HG02623 (cell line): ENCODE results near the gene THOP1.
A peak's percentile ranks its signal among the peaks of the same experiment; 100 is the strongest.
"Not testable (repeated sequence)": the region's sequence is repeated elsewhere in the genome, so short reads cannot be mapped to it uniquely, and the experiment has no call there.

Source experiments
- ATAC-seq: cut with Tn5 transposase; IDR thresholded peaks from one replicate; pipeline ENCODE4 v1.9.1; 2021; ENCODE audit warnings: moderate library complexity; ENCODE audit not compliant: unreplicated experiment

Gene THOP1

DNA sequence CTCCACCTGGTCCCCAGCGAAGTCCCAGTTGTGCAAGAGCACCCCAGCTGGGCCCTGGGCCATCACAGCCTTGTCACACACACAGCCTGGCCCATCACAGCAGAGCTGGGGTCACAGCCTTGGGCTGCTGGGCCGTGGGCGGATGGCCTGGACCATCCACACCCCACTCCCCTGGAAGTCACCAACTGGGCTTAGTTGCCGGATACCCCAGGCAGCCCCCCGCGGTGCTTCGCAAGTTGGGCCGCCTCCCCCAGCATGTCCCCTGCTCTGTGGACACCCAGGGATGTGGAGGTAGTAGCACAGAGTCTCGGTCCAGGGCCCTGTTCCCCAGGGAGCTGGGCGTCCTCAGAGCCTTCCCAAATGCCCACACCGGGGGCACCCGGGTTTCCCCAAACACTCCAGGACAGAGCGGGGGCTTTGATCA lies 29.9 kb downstream of the THOP1 start:
- no peak for ATAC-seq

DNA sequence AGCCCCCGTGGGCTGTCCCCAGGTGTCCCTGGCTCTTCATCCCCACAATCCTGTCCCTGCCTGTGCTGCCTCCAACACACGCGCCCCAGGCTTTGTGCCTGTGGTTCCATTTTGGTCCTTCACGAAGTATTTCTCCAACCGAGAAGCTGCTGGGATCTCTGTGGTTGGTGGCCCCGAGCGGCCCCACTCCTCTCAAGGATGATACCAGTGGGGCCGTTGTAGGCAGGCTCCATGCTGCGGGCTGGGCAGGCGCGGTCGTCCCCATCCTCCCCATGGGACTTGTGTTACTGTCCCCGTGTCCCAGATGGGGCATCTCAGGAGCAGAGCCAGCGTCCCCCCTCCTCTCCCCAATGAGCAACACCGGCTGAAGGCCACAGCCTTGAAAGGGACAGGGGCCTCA lies 30.6 kb downstream of the THOP1 start:
- ATAC-seq: no peak

DNA sequence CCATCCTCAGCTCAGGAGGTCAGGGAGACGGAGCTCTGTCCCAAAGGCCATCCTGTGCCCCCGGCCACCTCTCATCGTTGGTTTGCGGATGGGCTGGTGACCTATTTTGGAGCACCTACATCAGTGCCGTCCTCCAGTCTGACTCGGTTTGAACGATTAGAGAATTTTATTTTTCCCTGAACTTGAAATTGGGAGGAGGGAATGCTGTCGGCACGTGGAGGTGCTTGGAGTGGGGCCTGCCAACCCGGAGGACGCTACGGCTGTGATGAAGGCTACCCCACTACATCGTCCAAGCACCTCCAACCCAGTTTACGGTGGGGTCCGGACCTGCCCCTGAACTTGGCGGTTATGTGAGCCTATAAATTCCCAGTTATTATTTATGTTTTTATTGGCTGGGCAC lies 31.3 kb downstream of the THOP1 start:
- ATAC-seq: no peak

DNA sequence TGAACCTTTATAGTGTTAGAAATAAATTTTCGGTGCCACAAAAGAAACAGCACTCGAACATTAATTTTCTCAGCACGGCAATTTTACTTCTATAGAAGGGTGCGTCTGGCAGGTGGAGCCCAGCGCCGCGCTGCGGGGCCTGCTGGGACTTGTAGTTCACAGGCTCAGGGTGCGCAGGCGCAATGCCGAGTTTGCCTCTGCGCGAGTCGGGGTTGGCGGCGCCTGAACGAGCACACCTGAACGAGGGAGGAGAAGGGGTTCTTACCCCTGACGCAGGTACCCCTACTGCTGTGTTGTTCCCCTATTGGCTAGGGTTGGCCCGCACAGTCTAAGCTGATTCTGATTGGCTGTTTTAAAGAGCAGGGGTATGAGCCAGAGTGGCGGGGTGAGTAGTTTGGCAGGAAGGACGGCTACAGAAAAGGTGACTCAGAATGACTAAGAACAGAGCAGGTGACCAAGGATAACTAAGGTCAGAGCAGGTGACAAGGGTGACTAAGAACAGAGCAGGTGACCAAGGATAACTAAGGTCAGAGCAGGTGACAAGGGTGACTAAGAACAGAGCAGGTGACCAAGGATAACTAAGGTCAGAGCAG lies 32.0 kb downstream of the THOP1 start:
- ATAC-seq: not testable (repeated sequence)

DNA sequence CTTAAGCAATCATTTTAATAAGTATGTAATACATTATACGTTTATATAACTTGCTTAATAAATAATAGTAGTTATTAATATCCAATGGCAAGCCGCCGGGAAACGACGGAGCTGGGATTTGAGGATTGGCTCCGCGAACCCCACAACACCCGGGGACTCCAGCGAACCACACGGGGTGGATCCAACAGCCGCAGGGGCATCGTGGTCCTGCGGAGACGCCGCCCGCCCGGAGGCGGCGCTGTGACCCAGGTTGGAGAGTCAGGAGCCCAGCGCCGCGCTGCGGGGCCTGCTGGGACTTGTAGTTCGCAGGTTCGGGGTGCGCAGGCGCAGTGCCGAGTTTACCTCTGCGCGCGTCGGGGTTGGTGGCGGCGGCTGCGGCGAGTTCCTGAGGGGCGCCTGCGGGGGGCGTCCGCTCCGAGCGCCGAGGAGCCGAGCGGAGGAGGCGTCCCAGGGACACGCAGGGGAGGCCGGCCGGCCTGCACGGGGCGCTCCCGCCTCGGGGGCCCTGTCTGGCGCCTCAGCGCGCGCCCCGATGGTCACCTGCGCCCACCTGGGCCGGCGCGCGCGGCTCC lies 34.3 kb downstream of the THOP1 start, which contains the start of gene ZNF554:
TSS of gene ZNF554 (plus strand) at position 329 of the 572 bp plus-strand sequence. CDS start at position 533, 204 bp downstream.
- ATAC-seq: peak; percentile 82

DNA sequence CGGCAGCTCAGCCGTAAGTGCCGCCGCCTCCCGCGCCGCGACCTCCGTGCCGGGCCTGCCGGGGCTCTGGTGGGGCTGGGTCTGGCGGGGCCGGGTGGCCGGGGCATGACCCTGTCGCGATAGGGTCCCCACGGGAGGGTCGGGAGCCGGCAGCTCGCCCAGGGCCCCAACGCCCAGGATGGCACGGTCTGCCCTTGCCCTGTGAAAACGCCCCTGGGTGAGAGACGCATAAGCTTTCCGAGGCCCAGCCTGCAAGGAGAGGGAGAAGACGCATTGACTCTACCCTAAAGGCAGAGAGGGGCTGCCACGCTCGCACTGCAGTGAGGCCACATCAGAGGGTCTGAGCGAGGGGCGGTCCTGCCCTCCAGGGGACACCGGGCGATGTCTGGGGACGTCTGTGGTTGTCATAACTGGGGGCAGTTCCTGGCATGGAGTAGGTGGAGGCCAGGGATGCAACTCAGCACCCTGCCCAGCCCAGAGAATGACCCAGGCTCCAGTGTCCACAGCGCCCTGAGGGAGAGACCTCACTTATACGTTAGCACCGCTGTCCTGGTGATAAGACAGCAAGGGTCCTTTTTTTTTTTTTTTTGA lies 34.9 kb downstream of the THOP1 start:
- no peak for ATAC-seq

DNA sequence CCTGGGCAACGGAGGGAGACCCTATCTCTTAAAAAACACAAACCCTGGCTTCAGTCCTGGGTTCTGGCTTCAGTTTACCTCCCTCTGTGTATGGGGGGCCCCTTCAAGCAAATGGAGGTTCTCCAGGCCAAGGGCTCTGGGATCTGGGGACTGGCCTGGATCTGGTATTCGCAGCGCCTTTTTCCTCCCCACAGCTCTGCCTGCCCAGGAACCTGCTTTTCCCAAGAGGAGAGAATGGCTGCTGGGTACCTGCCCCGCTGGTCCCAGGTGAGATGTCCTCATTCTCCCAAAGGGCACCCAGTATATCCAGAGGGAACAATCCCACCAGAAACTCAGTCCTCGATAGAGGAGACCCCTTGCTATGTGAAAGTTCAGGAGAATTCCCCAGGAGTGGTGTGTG lies 37.5 kb downstream of the THOP1 start:
- ATAC-seq: no peak

DNA sequence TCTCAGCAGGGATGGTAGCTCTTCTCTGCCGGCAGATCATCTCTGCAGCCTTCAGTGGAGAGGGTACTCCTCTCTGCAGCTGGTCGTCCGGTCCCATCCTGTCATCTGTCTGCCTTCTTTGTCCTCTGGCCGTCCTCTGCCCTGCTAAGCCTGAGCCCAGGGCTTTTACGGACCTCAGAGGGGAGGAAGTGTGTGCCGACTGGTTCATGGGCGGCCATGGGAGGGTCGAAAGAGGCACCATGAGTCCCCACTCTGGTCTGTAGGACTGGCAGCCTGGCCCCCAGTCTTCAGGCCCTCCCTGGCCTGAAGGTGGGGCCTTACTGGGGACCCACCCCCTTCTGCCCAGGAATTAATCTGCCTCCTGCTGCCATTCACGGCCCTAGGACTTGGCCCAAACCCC lies 38.3 kb downstream of the THOP1 start:
- ATAC-seq: no peak

DNA sequence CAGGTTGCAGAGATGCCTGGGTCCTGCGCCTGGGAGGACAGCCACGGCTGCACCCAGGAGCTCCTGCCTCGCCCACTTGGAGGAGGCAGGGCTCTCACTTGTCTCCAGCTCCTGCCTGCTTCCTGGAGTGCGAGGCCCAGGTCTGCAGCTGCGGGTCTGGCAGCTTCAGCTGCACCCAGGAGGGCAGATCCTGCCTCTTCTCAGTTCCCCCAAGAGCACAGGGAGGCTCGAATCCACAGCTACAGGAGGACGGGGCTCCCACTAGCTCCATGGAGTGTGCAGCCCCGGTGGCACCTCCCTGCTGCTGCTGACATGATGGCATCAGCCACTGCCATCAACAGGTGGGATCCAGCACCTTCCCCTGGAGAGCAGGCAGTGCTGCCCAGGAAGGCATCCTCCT lies 38.8 kb downstream of the THOP1 start:
- ATAC-seq: no peak

DNA sequence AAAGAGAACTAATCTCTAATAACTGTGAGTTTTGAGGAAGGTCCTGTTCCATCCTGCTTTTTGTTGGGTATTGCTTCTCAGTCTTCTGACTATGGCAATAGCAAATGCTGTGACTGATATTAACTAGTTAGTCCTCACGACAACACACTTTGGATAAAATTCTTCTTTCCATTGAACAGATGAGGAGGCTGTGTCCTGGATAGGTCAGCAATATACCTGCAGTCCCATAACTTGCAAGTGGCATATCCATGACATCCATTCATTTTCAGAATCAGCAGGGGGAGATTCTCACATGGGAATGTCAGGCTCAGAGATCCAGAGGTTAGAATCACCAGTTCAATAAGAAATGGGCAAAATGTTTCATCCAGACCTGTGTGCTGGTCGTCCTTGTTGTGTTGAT lies 41.7 kb downstream of the THOP1 start:
- no peak for ATAC-seq

DNA sequence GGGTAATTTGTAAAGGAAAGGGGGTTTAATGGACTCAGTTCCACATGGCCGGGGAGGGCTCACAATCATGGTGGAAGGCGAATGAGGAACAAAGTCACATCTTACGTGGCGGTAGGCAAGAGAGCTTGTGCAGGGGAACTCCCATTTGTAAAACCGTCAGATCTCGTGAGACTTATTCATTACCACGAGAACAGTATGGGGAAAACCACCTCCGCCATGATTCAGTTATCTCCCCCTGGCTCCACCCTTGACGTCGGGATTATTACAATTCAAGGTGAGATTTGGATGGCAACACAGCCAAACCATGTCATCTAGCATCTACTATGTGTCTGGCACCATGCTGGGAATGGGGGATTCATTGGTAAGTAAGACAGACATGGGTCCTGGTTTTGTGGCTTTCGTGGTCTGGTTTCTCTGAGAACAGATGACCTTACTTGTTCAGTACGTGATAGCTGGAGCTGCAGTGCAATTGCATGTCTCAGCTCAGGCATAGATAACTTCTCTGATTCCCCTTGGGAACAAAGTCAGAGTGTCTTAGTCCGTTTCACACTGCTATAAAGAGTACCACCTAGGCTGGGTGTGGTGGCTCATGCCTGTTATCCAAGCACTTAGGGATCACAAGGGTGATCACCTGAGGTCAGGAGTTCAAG lies 42.7 kb downstream of the THOP1 start:
- no peak for ATAC-seq

DNA sequence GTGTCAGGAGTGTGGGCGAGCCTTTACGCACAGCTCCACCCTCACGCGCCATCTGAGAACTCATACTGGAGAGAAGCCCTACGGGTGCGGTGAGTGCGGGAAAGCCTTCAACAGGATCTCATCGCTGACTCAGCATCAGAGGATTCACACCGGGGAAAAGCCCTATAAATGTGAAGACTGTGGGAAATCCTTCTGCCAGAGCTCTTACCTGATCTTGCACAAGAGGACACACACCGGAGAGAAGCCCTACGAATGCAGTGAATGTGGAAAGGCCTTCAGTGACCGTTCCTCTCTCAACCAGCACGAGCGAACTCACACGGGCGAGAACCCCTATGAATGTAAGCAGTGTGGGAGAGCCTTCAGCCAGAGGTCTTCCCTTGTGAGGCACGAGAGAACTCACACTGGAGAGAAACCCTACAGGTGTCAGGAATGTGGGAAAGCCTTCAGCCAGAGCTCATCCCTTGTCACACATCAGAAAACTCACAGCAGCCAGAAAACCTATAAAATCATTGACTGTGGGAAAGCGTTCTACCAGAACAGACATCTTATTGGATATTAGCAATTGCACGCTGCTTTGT lies 49.1 kb downstream of the THOP1 start:
- no peak for ATAC-seq

DNA sequence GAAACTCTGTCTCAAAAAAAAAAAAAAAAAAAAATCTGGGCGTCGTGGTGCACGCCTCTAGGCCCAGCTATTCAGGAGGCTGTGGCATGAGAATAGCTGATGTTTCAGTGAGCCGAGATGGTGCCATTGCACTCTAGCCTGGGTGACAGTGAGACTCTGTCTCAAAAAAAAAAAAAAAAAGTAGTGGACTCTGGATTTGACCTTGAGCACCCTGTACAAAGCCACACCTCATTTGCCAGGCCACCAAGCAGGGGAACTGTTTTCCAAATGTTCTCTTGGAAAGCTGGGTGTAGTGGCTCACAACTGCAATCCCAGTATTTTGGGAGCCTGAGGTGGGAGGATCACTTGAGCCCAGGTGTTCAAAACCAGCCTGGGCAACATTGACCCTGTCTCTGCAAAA lies 52.1 kb downstream of the THOP1 start:
- ATAC-seq: no peak

DNA sequence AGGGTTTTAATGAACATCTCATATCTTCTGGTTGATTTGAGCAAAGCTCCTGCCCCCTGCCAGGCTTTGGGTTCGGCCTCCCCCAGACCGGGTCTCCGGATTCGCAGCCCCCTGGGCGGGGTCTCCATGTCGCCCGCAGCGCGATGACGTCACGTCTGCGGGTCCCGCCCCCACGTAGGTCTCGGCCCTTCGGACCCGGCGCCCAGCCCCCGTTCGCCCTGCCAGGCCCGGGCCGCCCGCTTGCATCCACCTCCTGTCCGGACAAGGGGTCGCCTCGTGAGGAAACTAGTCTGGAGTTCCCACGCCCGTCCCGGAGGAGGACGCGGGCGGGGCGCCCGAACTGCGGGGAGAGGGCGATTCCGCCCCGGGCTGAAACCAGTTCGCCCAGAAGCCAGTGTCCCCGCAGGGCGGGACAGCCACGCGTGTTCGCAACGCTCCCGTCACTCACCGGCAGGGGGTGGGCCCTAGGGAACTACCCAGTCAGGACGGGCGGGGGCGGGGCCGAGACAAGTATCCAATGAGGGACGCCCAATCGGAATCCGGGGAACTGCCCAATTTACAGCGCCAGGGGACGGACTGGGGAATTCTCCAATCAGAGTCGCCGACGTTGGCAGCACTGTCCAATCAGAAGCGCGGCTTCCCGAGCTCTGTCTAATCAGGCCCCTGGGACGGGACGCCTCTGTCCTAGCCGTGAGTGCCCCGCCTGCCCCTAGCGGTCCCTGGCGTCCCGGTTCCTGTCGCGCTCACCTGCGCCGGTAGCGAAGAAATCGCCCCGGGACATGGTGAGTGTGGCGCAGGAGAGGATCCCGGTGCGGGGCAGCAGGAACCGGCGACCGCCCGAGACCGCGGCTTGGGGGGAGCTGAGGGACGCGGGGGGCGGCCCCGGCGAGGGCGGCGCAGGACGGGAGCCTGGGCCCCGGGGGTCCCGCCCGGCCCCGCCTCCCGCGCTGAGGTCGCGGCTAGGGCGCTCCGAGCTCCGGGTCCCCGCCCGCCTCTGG lies 55.8 kb downstream of the THOP1 start, which contains the start of gene ZNF555:
TSS of gene ZNF555 (plus strand) at position 682 of the 998 bp plus-strand sequence. CDS start at position 780, 98 bp downstream.
- peak; percentile 93 for ATAC-seq

DNA sequence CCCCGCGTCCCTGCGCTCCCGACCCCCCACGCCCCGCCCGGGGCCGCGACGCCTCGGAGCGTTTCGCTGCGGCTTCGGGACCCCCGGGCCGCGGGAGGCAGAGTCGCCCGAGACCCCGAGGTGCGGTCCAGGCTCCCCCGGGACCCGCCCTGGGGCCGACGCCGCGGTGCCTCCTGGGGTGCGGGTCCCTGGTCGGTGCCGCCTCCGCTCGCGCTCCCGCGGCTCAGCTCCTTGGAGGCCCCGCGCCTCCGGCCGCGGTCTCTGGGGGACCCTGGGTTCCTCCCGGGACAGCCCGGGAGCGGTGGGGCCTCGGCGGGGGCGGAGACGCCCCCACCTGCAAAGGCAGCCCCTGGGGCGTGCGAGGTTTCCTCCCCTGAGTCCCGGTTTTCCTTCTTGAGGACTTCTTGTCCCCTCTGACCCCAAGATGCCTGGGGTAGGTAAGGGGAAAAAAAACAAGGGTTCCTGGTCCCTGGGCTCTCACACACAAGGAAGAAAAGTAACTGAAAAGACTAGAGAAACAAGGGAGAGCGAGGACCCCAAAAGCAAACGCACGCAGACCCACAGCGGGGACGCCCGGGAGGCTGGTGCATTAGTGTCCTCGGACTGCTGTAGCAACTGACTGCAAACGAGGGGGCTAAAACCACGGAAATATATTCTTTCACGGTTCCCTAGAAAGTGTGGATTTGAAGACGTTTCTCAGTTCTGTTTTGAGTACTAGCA lies 56.7 kb downstream of the THOP1 start:
- peak; percentile 8 for ATAC-seq

DNA sequence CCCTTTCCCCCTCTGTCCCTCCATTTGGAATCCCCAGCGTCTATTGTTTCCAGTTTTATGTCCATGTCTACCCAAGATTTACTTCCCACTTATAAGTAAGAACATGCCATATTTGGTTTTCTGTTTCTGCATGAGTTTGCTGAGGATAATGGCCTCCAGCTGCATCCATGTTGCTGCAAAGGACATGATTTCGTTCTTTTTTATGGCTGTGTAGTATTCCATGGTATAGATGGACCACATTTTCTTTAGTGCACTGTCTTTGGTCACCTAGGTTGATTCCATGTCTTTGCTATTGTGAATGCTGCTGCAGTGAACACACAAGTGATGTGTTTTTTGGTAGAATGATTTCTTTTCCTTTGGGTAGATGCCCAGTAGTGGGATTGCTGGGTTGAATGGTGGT lies 59.8 kb downstream of the THOP1 start:
- no peak for ATAC-seq

DNA sequence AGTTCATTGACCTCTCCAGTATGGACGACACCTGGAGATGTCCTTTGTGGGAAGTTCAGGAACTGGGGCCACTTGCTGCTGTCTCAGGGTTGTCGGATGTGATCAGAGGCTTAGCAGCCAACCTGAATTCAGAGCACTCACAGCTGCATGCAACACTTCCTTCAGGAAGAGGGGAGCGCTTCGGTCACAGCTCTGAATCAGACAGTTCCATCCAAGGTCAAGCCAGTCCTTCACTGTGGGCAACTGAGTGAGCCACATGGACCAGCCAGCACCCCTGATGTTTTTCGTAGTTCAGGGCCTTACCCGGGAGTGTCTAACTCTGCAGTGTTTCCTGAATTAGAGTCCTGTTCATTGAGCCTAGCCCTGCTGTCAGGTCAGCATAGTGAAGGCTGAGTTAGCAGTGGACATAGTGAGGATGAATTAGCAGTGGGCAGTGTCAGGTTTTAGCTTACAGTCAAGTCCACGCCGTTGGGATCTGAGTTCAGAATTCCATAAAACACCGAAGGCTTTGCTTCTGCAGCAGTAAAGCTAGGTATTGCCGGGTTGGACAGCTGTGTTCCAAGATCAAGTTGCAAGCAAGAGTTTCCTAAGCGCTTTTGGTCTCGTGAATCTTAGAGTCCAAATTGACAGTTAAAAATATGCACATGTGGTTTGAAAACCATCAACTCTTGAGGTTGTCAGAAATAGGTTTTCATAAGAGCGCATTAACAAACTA lies 61.0 kb downstream of the THOP1 start:
- ATAC-seq: no peak

DNA sequence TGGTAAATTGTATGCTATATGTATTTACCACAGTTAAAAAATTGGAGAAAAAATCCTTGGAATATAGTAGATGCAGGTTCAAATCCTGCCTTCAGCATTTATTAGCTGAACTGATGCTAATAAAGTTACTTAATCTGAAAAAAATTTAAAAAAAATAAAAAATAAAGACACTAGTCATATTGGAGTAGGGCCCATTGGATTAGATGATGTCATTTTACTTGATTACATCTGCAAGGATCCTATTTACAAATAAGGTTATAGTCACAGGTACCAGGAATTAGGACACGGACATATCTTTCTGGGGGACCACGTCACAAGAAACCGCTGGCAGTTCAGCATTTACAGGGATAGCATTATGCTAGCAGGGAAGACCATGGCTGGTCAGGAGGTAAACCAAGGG lies 62.2 kb downstream of the THOP1 start:
- ATAC-seq: no peak

DNA sequence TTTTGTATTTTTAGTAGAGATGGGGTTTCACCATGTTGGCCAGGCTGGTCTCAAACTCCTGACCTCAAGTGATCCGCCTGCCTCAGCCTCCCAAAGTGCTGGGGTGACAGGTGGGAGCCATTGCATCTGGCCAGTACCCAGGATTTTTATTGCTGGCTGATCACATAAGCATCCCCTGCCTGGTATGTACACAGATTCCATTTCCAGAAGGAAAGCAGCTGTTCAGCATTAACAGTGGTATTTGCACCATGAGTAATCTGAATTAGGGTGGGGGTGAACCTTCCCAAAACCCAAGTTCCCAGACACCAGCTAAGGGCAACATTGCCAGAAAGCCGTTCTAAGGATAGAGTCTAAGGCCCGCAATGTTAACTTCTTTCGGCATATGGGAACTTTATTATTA lies 63.3 kb downstream of the THOP1 start:
- no peak for ATAC-seq
